Mesenteric fat pad (tissue), 1 donor: ENCODE measurements around the gene FBXO47. TPM values are rescaled to one million over a fixed set of nuclear protein-coding genes. Genes with fewer than 3 reads are reported as not detected.

ENCODE experiments used
- microRNA-seq: library from miRNA; unstranded; fragments of <30 nt; microRNA quantifications from one replicate; pipeline ENCODE4 v1.2.0, GENCODE V29; 2020; ENCODE audit warnings: borderline number of aligned reads
- total RNA-seq: library from RNA; stranded (reverse); fragmentation: NEBNext Ultra II Directional; extraction: Animal tissue kit (Norgen Biotek cat#: 25700); gene quantifications from one replicate; pipeline ENCODE4 v1.2.1, GENCODE V29; 2021
- donor health status: DM: yes; HTN: yes; CAD: no.

The FBXO47 gene
- total RNA-seq, 1 donor from 2014 or later = not detected

Small RNAs within 50 kb of the gene (microRNA-seq; reads per million reads assigned to microRNA genes)
- gene MIR6779 = not detected

Other genes starting within 250 kb of the FBXO47 start
- gene CISD3, start 237.1 kb downstream of the FBXO47 start, total RNA-seq = 44.6 TPM
- 40.7 TPM for gene PCGF2, start 219.1 kb downstream of the FBXO47 start, total RNA-seq
- 145 TPM for gene PSMB3, start 214.7 kb downstream of the FBXO47 start, total RNA-seq
- gene PIP4K2B, start 167.8 kb downstream of the FBXO47 start, total RNA-seq = 41.6 TPM
- gene CWC25, start 142.1 kb downstream of the FBXO47 start, total RNA-seq = 22.4 TPM
- 1,395 TPM for gene RPL23, start 113.7 kb downstream of the FBXO47 start, total RNA-seq
- 172 TPM for gene LASP1, start 97.3 kb downstream of the FBXO47 start, total RNA-seq
- gene PLXDC1, start 184.2 kb upstream of the FBXO47 start, total RNA-seq = 6.3 TPM
- gene ARL5C, start 198.8 kb upstream of the FBXO47 start, total RNA-seq = not detected
- gene CACNB1, start 230.3 kb upstream of the FBXO47 start, total RNA-seq = 5.1 TPM
- gene RPL19, start 232.9 kb upstream of the FBXO47 start, total RNA-seq = 1,346 TPM